Measurements from ENCODE around the gene CAMTA1.

DNA sequence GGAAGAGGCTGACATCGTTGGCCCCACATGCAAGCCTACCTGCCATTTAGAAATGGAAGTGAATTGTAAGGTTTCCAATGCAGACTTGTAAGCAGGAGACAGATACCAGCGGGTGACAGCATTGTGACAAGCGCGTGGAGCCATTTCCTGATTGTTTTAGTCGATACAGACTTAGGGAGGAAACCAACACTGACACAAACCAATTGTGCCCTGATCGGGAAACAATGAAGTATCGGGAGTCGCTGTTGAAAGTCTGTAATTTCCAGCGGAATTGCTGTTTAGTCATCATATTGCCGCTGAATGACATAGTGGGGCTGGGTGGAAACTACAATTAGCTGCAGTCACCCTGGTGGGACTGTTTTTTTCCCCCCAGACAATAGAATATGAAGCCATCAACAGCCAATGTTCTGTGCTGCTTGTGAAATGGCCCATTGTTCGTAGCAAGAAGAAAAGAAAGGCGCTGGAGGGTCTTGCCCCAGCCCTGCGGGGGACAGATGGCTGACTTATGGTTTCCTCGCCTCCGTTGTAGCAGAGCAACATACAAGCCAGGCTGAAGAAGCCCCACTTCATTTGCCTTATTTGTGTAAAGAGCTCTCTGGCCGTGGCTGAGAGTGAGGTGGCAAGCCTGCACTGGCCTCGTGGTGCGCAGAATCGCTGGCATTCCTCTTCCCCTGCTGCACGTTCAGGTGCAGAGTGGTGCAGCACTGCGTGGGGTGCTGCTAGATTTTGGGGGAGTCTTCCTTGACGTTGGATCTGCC, 462.7 kb downstream of the CAMTA1 start:
- TF ChIP-seq ZNF426 (tag by site-specific recombination; IDR thresholded peaks at IDR 0.05) (no peak), ZNF670 (tag by site-specific recombination; IDR thresholded peaks at IDR 0.05; ENCODE audit: low read depth) (no peak), ZNF174 (tag by site-specific recombination; IDR thresholded peaks at IDR 0.05) (no peak), YY1 (tag by site-specific recombination; IDR thresholded peaks at IDR 0.05) (no peak), KLF9 (tag by site-specific recombination; IDR thresholded peaks at IDR 0.05; ENCODE audit: low read depth) (no peak), ZNF416 (tag by site-specific recombination; IDR thresholded peaks at IDR 0.05) (no peak)
- TF ChIP-seq, protein P1, sequence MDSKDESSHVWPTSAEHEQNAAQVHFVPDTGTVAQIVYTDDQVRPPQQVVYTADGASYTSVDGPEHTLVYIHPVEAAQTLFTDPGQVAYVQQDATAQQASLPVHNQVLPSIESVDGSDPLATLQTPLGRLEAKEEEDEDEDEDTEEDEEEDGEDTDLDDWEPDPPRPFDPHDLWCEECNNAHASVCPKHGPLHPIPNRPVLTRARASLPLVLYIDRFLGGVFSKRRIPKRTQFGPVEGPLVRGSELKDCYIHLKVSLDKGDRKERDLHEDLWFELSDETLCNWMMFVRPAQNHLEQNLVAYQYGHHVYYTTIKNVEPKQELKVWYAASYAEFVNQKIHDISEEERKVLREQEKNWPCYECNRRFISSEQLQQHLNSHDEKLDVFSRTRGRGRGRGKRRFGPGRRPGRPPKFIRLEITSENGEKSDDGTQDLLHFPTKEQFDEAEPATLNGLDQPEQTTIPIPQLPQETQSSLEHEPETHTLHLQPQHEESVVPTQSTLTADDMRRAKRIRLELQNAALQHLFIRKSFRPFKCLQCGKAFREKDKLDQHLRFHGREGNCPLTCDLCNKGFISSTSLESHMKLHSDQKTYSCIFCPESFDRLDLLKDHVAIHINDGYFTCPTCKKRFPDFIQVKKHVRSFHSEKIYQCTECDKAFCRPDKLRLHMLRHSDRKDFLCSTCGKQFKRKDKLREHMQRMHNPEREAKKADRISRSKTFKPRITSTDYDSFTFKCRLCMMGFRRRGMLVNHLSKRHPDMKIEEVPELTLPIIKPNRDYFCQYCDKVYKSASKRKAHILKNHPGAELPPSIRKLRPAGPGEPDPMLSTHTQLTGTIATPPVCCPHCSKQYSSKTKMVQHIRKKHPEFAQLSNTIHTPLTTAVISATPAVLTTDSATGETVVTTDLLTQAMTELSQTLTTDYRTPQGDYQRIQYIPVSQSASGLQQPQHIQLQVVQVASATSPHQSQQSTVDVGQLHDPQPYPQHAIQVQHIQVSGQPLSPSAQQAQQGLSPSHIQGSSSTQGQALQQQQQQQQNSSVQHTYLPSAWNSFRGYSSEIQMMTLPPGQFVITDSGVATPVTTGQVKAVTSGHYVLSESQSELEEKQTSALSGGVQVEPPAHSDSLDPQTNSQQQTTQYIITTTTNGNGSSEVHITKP (tag by site-specific recombination; IDR thresholded peaks at IDR 0.05): no peak
- TF ChIP-seq, protein P2, sequence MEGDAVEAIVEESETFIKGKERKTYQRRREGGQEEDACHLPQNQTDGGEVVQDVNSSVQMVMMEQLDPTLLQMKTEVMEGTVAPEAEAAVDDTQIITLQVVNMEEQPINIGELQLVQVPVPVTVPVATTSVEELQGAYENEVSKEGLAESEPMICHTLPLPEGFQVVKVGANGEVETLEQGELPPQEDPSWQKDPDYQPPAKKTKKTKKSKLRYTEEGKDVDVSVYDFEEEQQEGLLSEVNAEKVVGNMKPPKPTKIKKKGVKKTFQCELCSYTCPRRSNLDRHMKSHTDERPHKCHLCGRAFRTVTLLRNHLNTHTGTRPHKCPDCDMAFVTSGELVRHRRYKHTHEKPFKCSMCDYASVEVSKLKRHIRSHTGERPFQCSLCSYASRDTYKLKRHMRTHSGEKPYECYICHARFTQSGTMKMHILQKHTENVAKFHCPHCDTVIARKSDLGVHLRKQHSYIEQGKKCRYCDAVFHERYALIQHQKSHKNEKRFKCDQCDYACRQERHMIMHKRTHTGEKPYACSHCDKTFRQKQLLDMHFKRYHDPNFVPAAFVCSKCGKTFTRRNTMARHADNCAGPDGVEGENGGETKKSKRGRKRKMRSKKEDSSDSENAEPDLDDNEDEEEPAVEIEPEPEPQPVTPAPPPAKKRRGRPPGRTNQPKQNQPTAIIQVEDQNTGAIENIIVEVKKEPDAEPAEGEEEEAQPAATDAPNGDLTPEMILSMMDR (tag by site-specific recombination; IDR thresholded peaks at IDR 0.05): no peak
- TF ChIP-seq, protein P3, sequence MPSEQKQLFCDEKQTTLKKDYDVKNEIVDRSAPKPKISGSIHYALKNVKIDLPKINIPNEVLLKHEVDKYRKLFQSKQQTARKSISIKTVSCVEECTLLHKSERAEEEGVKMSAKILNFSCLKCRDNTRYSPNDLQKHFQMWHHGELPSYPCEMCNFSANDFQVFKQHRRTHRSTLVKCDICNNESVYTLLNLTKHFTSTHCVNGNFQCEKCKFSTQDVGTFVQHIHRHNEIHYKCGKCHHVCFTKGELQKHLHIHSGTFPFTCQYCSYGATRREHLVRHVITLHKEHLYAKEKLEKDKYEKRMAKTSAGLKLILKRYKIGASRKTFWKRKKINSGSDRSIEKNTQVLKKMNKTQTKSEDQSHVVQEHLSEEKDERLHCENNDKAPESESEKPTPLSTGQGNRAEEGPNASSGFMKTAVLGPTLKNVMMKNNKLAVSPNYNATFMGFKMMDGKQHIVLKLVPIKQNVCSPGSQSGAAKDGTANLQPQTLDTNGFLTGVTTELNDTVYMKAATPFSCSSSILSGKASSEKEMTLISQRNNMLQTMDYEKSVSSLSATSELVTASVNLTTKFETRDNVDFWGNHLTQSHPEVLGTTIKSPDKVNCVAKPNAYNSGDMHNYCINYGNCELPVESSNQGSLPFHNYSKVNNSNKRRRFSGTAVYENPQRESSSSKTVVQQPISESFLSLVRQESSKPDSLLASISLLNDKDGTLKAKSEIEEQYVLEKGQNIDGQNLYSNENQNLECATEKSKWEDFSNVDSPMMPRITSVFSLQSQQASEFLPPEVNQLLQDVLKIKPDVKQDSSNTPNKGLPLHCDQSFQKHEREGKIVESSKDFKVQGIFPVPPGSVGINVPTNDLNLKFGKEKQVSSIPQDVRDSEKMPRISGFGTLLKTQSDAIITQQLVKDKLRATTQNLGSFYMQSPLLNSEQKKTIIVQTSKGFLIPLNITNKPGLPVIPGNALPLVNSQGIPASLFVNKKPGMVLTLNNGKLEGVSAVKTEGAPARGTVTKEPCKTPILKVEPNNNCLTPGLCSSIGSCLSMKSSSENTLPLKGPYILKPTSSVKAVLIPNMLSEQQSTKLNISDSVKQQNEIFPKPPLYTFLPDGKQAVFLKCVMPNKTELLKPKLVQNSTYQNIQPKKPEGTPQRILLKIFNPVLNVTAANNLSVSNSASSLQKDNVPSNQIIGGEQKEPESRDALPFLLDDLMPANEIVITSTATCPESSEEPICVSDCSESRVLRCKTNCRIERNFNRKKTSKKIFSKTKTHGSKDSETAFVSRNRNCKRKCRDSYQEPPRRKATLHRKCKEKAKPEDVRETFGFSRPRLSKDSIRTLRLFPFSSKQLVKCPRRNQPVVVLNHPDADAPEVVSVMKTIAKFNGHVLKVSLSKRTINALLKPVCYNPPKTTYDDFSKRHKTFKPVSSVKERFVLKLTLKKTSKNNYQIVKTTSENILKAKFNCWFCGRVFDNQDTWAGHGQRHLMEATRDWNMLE (tag by site-specific recombination; conservative IDR thresholded peaks at IDR 0.05; ENCODE audit: low read depth): no peak
- TF ChIP-seq, protein P4, sequence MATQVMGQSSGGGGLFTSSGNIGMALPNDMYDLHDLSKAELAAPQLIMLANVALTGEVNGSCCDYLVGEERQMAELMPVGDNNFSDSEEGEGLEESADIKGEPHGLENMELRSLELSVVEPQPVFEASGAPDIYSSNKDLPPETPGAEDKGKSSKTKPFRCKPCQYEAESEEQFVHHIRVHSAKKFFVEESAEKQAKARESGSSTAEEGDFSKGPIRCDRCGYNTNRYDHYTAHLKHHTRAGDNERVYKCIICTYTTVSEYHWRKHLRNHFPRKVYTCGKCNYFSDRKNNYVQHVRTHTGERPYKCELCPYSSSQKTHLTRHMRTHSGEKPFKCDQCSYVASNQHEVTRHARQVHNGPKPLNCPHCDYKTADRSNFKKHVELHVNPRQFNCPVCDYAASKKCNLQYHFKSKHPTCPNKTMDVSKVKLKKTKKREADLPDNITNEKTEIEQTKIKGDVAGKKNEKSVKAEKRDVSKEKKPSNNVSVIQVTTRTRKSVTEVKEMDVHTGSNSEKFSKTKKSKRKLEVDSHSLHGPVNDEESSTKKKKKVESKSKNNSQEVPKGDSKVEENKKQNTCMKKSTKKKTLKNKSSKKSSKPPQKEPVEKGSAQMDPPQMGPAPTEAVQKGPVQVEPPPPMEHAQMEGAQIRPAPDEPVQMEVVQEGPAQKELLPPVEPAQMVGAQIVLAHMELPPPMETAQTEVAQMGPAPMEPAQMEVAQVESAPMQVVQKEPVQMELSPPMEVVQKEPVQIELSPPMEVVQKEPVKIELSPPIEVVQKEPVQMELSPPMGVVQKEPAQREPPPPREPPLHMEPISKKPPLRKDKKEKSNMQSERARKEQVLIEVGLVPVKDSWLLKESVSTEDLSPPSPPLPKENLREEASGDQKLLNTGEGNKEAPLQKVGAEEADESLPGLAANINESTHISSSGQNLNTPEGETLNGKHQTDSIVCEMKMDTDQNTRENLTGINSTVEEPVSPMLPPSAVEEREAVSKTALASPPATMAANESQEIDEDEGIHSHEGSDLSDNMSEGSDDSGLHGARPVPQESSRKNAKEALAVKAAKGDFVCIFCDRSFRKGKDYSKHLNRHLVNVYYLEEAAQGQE (tag by site-specific recombination; IDR thresholded peaks at IDR 0.05): no peak
- TF ChIP-seq, protein P5, sequence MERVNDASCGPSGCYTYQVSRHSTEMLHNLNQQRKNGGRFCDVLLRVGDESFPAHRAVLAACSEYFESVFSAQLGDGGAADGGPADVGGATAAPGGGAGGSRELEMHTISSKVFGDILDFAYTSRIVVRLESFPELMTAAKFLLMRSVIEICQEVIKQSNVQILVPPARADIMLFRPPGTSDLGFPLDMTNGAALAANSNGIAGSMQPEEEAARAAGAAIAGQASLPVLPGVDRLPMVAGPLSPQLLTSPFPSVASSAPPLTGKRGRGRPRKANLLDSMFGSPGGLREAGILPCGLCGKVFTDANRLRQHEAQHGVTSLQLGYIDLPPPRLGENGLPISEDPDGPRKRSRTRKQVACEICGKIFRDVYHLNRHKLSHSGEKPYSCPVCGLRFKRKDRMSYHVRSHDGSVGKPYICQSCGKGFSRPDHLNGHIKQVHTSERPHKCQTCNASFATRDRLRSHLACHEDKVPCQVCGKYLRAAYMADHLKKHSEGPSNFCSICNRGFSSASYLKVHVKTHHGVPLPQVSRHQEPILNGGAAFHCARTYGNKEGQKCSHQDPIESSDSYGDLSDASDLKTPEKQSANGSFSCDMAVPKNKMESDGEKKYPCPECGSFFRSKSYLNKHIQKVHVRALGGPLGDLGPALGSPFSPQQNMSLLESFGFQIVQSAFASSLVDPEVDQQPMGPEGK (tag by site-specific recombination; IDR thresholded peaks at IDR 0.05): no peak

Data from HEK293 (cell line).